Keratinocyte (primary cell): Measurements from ENCODE around the gene HUS1B. TPM values are rescaled to one million over a fixed set of nuclear protein-coding genes. Genes with fewer than 3 reads are reported as not detected.

Experiments used
- DNase-seq: peaks from one replicate; pipeline ENCODE4 v3.0.0-alpha.2; 2011; ENCODE audit warnings: low read depth, missing footprints, low spot score
- FAIRE-seq: peaks from 2 replicates; lab custom pipeline; 2011; peaks lifted over from hg19 to GRCh38; lab: Jason Lieb, UNC
- H2AFZ ChIP-seq: 2 replicates; pipeline ENCODE4 v1.6.0; 2012; ENCODE audit warnings: low read length, control low read depth, inconsistent platforms; ENCODE audit not compliant: control insufficient read depth
- H3K27ac ChIP-seq: 2 replicates; pipeline ENCODE4 v1.5.1; 2011; ENCODE audit warnings: low read length; ENCODE audit not compliant: control insufficient read depth, insufficient read depth
- H3K27me3 ChIP-seq: 3 replicates; pipeline ENCODE4 v1.6.0; 2011; ENCODE audit warnings: low read length; ENCODE audit not compliant: control insufficient read depth, insufficient read depth; ENCODE audit errors: extremely low read depth
- H3K36me3 ChIP-seq, 2 experiments: 2 replicates in 1 of 2; 3 replicates in 1 of 2; pipeline ENCODE4 v1.5.1; 2011; ENCODE audit warnings: low read length in 2 of 2, mild to moderate bottlenecking in 1 of 2; ENCODE audit not compliant: control insufficient read depth in 2 of 2, insufficient read depth in 2 of 2; ENCODE audit errors: extremely low read depth in 1 of 2
- H3K4me1 ChIP-seq: 3 replicates; pipeline ENCODE4 v1.5.1; 2011; ENCODE audit warnings: low read length; ENCODE audit not compliant: control insufficient read depth, insufficient read depth; ENCODE audit errors: extremely low read depth
- H3K4me2 ChIP-seq: 3 replicates; pipeline ENCODE4 v1.6.0; 2011; ENCODE audit warnings: low read depth, low read length; ENCODE audit not compliant: control insufficient read depth, insufficient read depth; ENCODE audit errors: extremely low read depth
- H3K4me3 ChIP-seq, 3 experiments: fragments of 200-600 bp in 1 of 3; sonication (generic) in 1 of 3; 2 replicates in 2 of 3; 3 replicates in 1 of 3; pipeline ENCODE4 v1.5.1; 2011 to 2016; ENCODE audit warnings: low read length in 3 of 3, mild to moderate bottlenecking in 3 of 3, control low read depth in 2 of 3, inconsistent platforms in 1 of 3, low read depth in 1 of 3, mixed read lengths in 1 of 3, mixed run types in 1 of 3, moderate library complexity in 1 of 3; ENCODE audit not compliant: control insufficient read depth in 2 of 3, insufficient read depth in 2 of 3; ENCODE audit errors: extremely low read depth in 1 of 3
- H3K79me2 ChIP-seq: 2 replicates; pipeline ENCODE4 v1.6.0; 2012; ENCODE audit warnings: low read length; ENCODE audit not compliant: control insufficient read depth, insufficient read depth
- H3K9ac ChIP-seq: 3 replicates; pipeline ENCODE4 v1.6.0; 2011; ENCODE audit warnings: low read length; ENCODE audit not compliant: control insufficient read depth, insufficient read depth; ENCODE audit errors: extremely low read depth
- H3K9me1 ChIP-seq: 3 replicates; pipeline ENCODE4 v1.6.0; 2011; ENCODE audit warnings: low read length; ENCODE audit not compliant: control insufficient read depth, insufficient read depth; ENCODE audit errors: extremely low read depth
- H3K9me3 ChIP-seq: 2 replicates; pipeline ENCODE4 v1.5.1; 2012; ENCODE audit warnings: low read depth, low read length; ENCODE audit not compliant: control insufficient read depth
- H4K20me1 ChIP-seq: 3 replicates; pipeline ENCODE4 v1.6.0; 2011; ENCODE audit warnings: low read length; ENCODE audit not compliant: control insufficient read depth, insufficient read depth; ENCODE audit errors: extremely low read depth
- CTCF ChIP-seq, 3 experiments: IDR thresholded peaks in 1 of 3; conservative IDR thresholded peaks in 1 of 3; optimal IDR thresholded peaks in 1 of 3; 2 replicates in 2 of 3; 3 replicates in 1 of 3; pipeline versions ENCODE3 to v1.5.1; 2011; ENCODE audit warnings: low read length in 3 of 3, mild to moderate bottlenecking in 3 of 3, moderate library complexity in 2 of 3, control low read depth in 1 of 3, inconsistent platforms in 1 of 3; ENCODE audit not compliant: insufficient read depth in 2 of 3; ENCODE audit errors: extremely low read depth in 1 of 3
- EZH2 ChIP-seq: IDR thresholded peaks from one replicate; pipeline ENCODE4 v1.6.1; 2012; ENCODE audit warnings: inconsistent platforms, mild to moderate bottlenecking, low read length, moderate library complexity
- dilution Hi-C: fragments of 300-500 bp; cut with MboI; formaldehyde crosslinking; loops from one replicate; pipeline ENCODE4 v1.7.0; 2020; ENCODE audit warnings: low sequenced_read_pairs; ENCODE audit not compliant: extremely low pct_ligation_motif_present
- polyA plus RNA-seq, 5 experiments: library from polyadenylated mRNA; depleted of rRNA in 3 of 5; stranded (reverse) in 3 of 5; stranded (forward) in 1 of 5; unstranded in 1 of 5; fragments of >200 nt; gene quantifications; 1 replicate in 1 of 5; 2 replicates in 3 of 5; 3 replicates in 1 of 5; pipeline versions ENCODE4 v1.2.1 to v1.2.3, GENCODE V29; 2011 to 2012; ENCODE audit warnings: missing spikeins in 2 of 5, low read depth in 1 of 5, low replicate concordance in 1 of 5

The HUS1B gene
- polyA plus RNA-seq, 1 donor (not counting 4 experiments of a cell fraction or from before 2014, with no cell fraction given), result 0.13 TPM

- DNase-seq (no peak), FAIRE-seq (no peak)
- Histone ChIP-seq H3K9me3 (no peaks in the 10 kb centered on the region), H3K9me1 (no peaks in the 10 kb centered on the region), H3K4me3 (no peak overlapping the region), H3K36me3 (peaks cover 5% of the 10 kb centered on the region in 2 experiments), H3K79me2 (no peaks in the 10 kb centered on the region), H3K9ac (no peak overlapping the region), H2AFZ (no peak overlapping the region), H3K4me2 (no peak overlapping the region), H4K20me1 (no peaks in the 10 kb centered on the region), H3K4me1 (no peaks in the 10 kb centered on the region), H3K27ac (no peak overlapping the region), H3K27me3 (no peaks in the 10 kb centered on the region)
- TF ChIP-seq CTCF (optimal IDR thresholded peaks at IDR 0.05 in 1 of 3, IDR thresholded peaks at IDR 0.05 in 1 of 3, conservative IDR thresholded peaks at IDR 0.05 in 1 of 3; ENCODE audit: extremely low read depth in 1 of 3, insufficient read depth in 2 of 3, low read length in 3 of 3), result no peak
- no peak for TF ChIP-seq EZH2
- dilution Hi-C loops, result no loop called here
These were observed 46.0 kb downstream of the HUS1B start for GRCh38 chr6:610882-611281.

- H3K4me1 ChIP-seq, result no peaks in the 10 kb centered on the region
- TF ChIP-seq EZH2 (no peak), CTCF (optimal IDR thresholded peaks at IDR 0.05 in 1 of 3, IDR thresholded peaks at IDR 0.05 in 1 of 3, conservative IDR thresholded peaks at IDR 0.05 in 1 of 3; ENCODE audit: extremely low read depth in 1 of 3, insufficient read depth in 2 of 3, low read length in 3 of 3) (no peak)
- H3K9me1 ChIP-seq, result no peaks in the 10 kb centered on the region
- no peak overlapping the region for H3K4me2 ChIP-seq
- no peaks in the 10 kb centered on the region for H3K27me3 ChIP-seq
- H3K27ac ChIP-seq, result no peak overlapping the region
- no peak for FAIRE-seq
- no peak overlapping the region for H2AFZ ChIP-seq
- no peak for DNase-seq
- H4K20me1 ChIP-seq, result no peaks in the 10 kb centered on the region
- peaks cover 5% of the 10 kb centered on the region in 2 experiments for H3K36me3 ChIP-seq
- no peaks in the 10 kb centered on the region for H3K9me3 ChIP-seq
- H3K9ac ChIP-seq, result no peak overlapping the region
- H3K4me3 ChIP-seq, result no peak overlapping the region
- H3K79me2 ChIP-seq, result no peaks in the 10 kb centered on the region
- dilution Hi-C loops, result no loop called here
These were observed 47.0 kb downstream of the HUS1B start for GRCh38 chr6:609905-610304.
